ENCODE measurements around the gene SIAH1. TPM values are rescaled to one million over a fixed set of nuclear protein-coding genes. Genes with fewer than 3 reads are reported as not detected.
"Not testable (repeated sequence)": the region's sequence is repeated elsewhere in the genome, so short reads cannot be mapped to it uniquely, and the experiment has no call there.

The SIAH1 gene
- total RNA-seq, 2 donors from 2014 or later, result 25.1 to 30.7 TPM

- no peak for DNase-seq
- peak; percentile 65 for ATAC-seq
- intact Hi-C loops (cut with DNase I, micrococcal nuclease), result no loop called here
Measured at GRCh38 chr16:48395375-48395774, 10.2 kb upstream of the SIAH1 start.

- DNase-seq (no peak), ATAC-seq (no peak)
- intact Hi-C loops (cut with DNase I, micrococcal nuclease), result no loop called here
Measured at GRCh38 chr16:48394355-48394703, 9.1 kb upstream of the SIAH1 start.

- ATAC-seq, result no peak
- intact Hi-C loops (cut with DNase I, micrococcal nuclease), result no loop called here
- DNase-seq, result no peak
Measured at GRCh38 chr16:48393485-48394354, 8.5 kb upstream of the SIAH1 start.

GRCh38 chr16:48392407-48392806 is 7.2 kb upstream of the SIAH1 start:
- DNase-seq, result no peak
- intact Hi-C loops (cut with DNase I, micrococcal nuclease), result no loop called here
- ATAC-seq, result no peak

GRCh38 chr16:48386559-48387312 is 1.5 kb upstream of the SIAH1 start:
- ATAC-seq, result no peak
- intact Hi-C loops (cut with DNase I, micrococcal nuclease), result no loop called here
- no peak for DNase-seq

GRCh38 chr16:48384520-48385252 is 527 bp downstream of the SIAH1 start:
- intact Hi-C loops (cut with DNase I, micrococcal nuclease), result no loop called here
- DNase-seq (peak; percentile 61 to 71), ATAC-seq (peak; percentile 59)

- DNase-seq (peak in 1 of 2 donors; percentile 24), ATAC-seq (peak; percentile 46)
- intact Hi-C loops (cut with DNase I, micrococcal nuclease), result no loop called here
Measured at GRCh38 chr16:48383877-48384519, 1.2 kb downstream of the SIAH1 start.

GRCh38 chr16:48383009-48383876 is 2.0 kb downstream of the SIAH1 start:
- ATAC-seq, result no peak
- no peak for DNase-seq
- intact Hi-C loops (cut with DNase I, micrococcal nuclease), result no loop called here

- no peak for ATAC-seq
- DNase-seq, result no peak
- intact Hi-C loops (cut with DNase I, micrococcal nuclease), result no loop called here
Measured at GRCh38 chr16:48382131-48382530, 3.1 kb downstream of the SIAH1 start.

GRCh38 chr16:48381201-48381600 is 4.0 kb downstream of the SIAH1 start:
- no peak for ATAC-seq
- intact Hi-C loops (cut with DNase I, micrococcal nuclease), result no loop called here
- DNase-seq, result no peak

- DNase-seq (no peak), ATAC-seq (no peak)
- intact Hi-C loops (cut with DNase I, micrococcal nuclease), result no loop called here
Measured at GRCh38 chr16:48378836-48379235, 6.4 kb downstream of the SIAH1 start.

GRCh38 chr16:48378276-48378675 is 6.9 kb downstream of the SIAH1 start:
- ATAC-seq, result no peak
- intact Hi-C loops (cut with DNase I, micrococcal nuclease), result no loop called here
- no peak for DNase-seq

- intact Hi-C loops (cut with DNase I, micrococcal nuclease); DNase-seq; ATAC-seq: not testable (repeated sequence)
Measured at GRCh38 chr16:48377301-48377700, 7.9 kb downstream of the SIAH1 start.

GRCh38 chr16:48374255-48374654 is 11.0 kb downstream of the SIAH1 start:
- intact Hi-C loops (cut with DNase I, micrococcal nuclease), result no loop called here
- ATAC-seq (no peak), DNase-seq (no peak)

- intact Hi-C loops (cut with DNase I, micrococcal nuclease), result no loop called here
- ATAC-seq (peak; percentile 37), DNase-seq (no peak)
Measured at GRCh38 chr16:48373258-48374029, 11.8 kb downstream of the SIAH1 start.

GRCh38 chr16:48372744-48373143 is 12.5 kb downstream of the SIAH1 start:
- ATAC-seq (no peak), DNase-seq (no peak)
- intact Hi-C loops (cut with DNase I, micrococcal nuclease), result no loop called here

GRCh38 chr16:48371393-48371780 is 13.8 kb downstream of the SIAH1 start:
- intact Hi-C loops (cut with DNase I, micrococcal nuclease), result no loop called here
- ATAC-seq (no peak), DNase-seq (no peak)

Measured in left colon (tissue), 2 donors.